GM19372 (cell line): ENCODE results near the gene RAB22A.

ENCODE experiments used
- ATAC-seq: cut with Tn5 transposase; IDR thresholded peaks from one replicate; pipeline ENCODE4 v1.9.1; 2021; ENCODE audit warnings: mild to moderate bottlenecking, low read depth, moderate library complexity; ENCODE audit not compliant: unreplicated experiment

Gene RAB22A

GRCh38 chr20:58382096-58382495 lies 72.6 kb downstream of the RAB22A start:
- ATAC-seq: no peak

GRCh38 chr20:58384821-58385220 lies 75.3 kb downstream of the RAB22A start:
- no peak for ATAC-seq

GRCh38 chr20:58388028-58388601 lies 78.6 kb downstream of the RAB22A start:
- no peak for ATAC-seq

GRCh38 chr20:58388882-58389323 lies 79.4 kb downstream of the RAB22A start, which contains the start of gene VAPB:
VAPB (plus strand) TSS chr20:58389229; CDS start chr20:58389460, 231 bp downstream.
- ATAC-seq: peak; percentile 97

- peak; percentile 25 for ATAC-seq
Measured at GRCh38 chr20:58389324-58389967, 79.9 kb downstream of the RAB22A start.

GRCh38 chr20:58389968-58390658 lies 80.6 kb downstream of the RAB22A start:
- no peak for ATAC-seq

GRCh38 chr20:58390659-58391035 lies 81.1 kb downstream of the RAB22A start:
- no peak for ATAC-seq

- ATAC-seq: no peak
Measured at GRCh38 chr20:58392286-58392685, 82.8 kb downstream of the RAB22A start.

- ATAC-seq: no peak
Measured at GRCh38 chr20:58393299-58393698, 83.8 kb downstream of the RAB22A start.

GRCh38 chr20:58394801-58395200 lies 85.3 kb downstream of the RAB22A start:
- no peak for ATAC-seq

GRCh38 chr20:58395604-58396003 lies 86.1 kb downstream of the RAB22A start:
- ATAC-seq: no peak

GRCh38 chr20:58397429-58397828 lies 87.9 kb downstream of the RAB22A start:
- ATAC-seq: no peak

GRCh38 chr20:58398254-58398653 lies 88.7 kb downstream of the RAB22A start:
- ATAC-seq: no peak

- no peak for ATAC-seq
Measured at GRCh38 chr20:58399926-58400325, 90.4 kb downstream of the RAB22A start.

- ATAC-seq: no peak
Measured at GRCh38 chr20:58401162-58401561, 91.6 kb downstream of the RAB22A start.

- no peak for ATAC-seq
Measured at GRCh38 chr20:58402305-58402704, 92.8 kb downstream of the RAB22A start.

- ATAC-seq: peak; percentile 84
Measured at GRCh38 chr20:58402827-58403226, 93.3 kb downstream of the RAB22A start.

GRCh38 chr20:58403272-58403671 lies 93.8 kb downstream of the RAB22A start:
- peak; percentile 24 for ATAC-seq

- no peak for ATAC-seq
Measured at GRCh38 chr20:58405504-58406291, 96.2 kb downstream of the RAB22A start.

GRCh38 chr20:58406422-58407001 lies 97.0 kb downstream of the RAB22A start:
- no peak for ATAC-seq
